OCI-LY3 (cell line): ENCODE data around the gene MED6.

Experiments used
- H2AFZ ChIP-seq: fragments of 200-600, 300-600 bp; shearing (Covaris generic); 2 replicates; pipeline ENCODE4 v1.6.0; 2014; ENCODE audit warnings: antibody characterized with exemption, low read depth, low read length
- H3K27ac ChIP-seq: fragments of 200-600, 300-600 bp; sonication (generic); 2 replicates; pipeline ENCODE4 v1.5.1; 2014; ENCODE audit warnings: mild to moderate bottlenecking, low read length, moderate library complexity, mixed read lengths
- H3K27me3 ChIP-seq: fragments of 200-600, 300-600 bp; sonication (generic); 2 replicates; pipeline ENCODE4 v1.6.1; 2014; ENCODE audit warnings: low read depth, low read length, mixed read lengths
- H3K36me3 ChIP-seq: fragments of 200-600, 300-600 bp; sonication (generic); replicated peaks from 2 replicates; pipeline ENCODE3; 2014; ENCODE audit warnings: low read depth, low read length, mixed read lengths
- H3K4me1 ChIP-seq: fragments of 300-600, 200-600 bp; sonication (generic); 2 replicates; pipeline ENCODE4 v1.6.1; 2014; ENCODE audit warnings: low read length, mixed read lengths
- H3K4me2 ChIP-seq: fragments of 200-600, 300-600 bp; sonication (generic); 2 replicates; pipeline ENCODE4 v1.6.1; 2014; ENCODE audit warnings: low read length, mixed read lengths
- H3K4me3 ChIP-seq: fragments of 300-600, 200-600 bp; sonication (generic); 2 replicates; pipeline ENCODE4 v1.5.1; 2014; ENCODE audit warnings: antibody characterized with exemption, mild to moderate bottlenecking, low read length, moderate library complexity
- H3K79me2 ChIP-seq: fragments of 300-600, 200-600 bp; shearing (Covaris generic); 2 replicates; pipeline ENCODE4 v1.6.1; 2014; ENCODE audit warnings: mild to moderate bottlenecking, low read length, mixed read lengths
- H3K9ac ChIP-seq: fragments of 300-600, 200-600 bp; shearing (Covaris generic); 2 replicates; pipeline ENCODE4 v1.6.0; 2014; ENCODE audit warnings: mild to moderate bottlenecking, low read length, moderate library complexity
- H3K9me3 ChIP-seq: fragments of 200-600, 300-600 bp; shearing (Covaris generic); 2 replicates; pipeline ENCODE4 v1.6.1; 2014; ENCODE audit warnings: low read length, mixed read lengths; ENCODE audit not compliant: insufficient read depth
- H4K20me1 ChIP-seq: fragments of 200-600, 300-600 bp; sonication (generic); 2 replicates; pipeline ENCODE4 v1.6.1; 2016; ENCODE audit warnings: low read length, mixed read lengths; ENCODE audit not compliant: insufficient read depth
- CTCF ChIP-seq: fragments of 200-600, 300-600 bp; sonication (generic); IDR thresholded peaks from 2 replicates; pipeline ENCODE4 v1.5.1; 2014; ENCODE audit warnings: antibody characterized with exemption, low read length, low read depth
- EZH2phosphoT487 ChIP-seq: fragments of 200-600 bp; shearing (Covaris generic); IDR thresholded peaks from 2 replicates; pipeline ENCODE4 v1.6.1; 2018; ENCODE audit warnings: antibody characterized with exemption, mixed run types, low read depth

Gene MED6

GRCh38 chr14:70640938-70641547 is 40.6 kb upstream of the MED6 start:
- H3K9ac ChIP-seq: peak overlapping the region; percentile 58
- H3K79me2 ChIP-seq: no peaks in the 10 kb centered on the region
- H4K20me1 ChIP-seq: no peaks in the 10 kb centered on the region
- peaks cover 18% of the 10 kb centered on the region for H3K4me1 ChIP-seq
- peaks cover 41% of the 10 kb centered on the region for H3K27me3 ChIP-seq
- H3K4me3 ChIP-seq: peak overlapping the region; percentile 92
- no peak for TF ChIP-seq CTCF
- no peak for TF ChIP-seq EZH2phosphoT487
- no peaks in the 10 kb centered on the region for H3K9me3 ChIP-seq
- no peaks in the 10 kb centered on the region for H3K36me3 ChIP-seq
- H3K4me2 ChIP-seq: peak overlapping the region; percentile 88
- H2AFZ ChIP-seq: peak overlapping the region; percentile 78
- no peak overlapping the region for H3K27ac ChIP-seq

- H3K4me1 ChIP-seq: peaks cover 18% of the 10 kb centered on the region
- no peak overlapping the region for H3K9ac ChIP-seq
- H4K20me1 ChIP-seq: no peaks in the 10 kb centered on the region
- H3K27me3 ChIP-seq: peaks cover 37% of the 10 kb centered on the region
- TF ChIP-seq EZH2phosphoT487 (no peak), CTCF (no peak)
- no peak overlapping the region for H2AFZ ChIP-seq
- H3K79me2 ChIP-seq: no peaks in the 10 kb centered on the region
- no peak overlapping the region for H3K27ac ChIP-seq
- no peaks in the 10 kb centered on the region for H3K9me3 ChIP-seq
- H3K4me2 ChIP-seq: no peak overlapping the region
- no peak overlapping the region for H3K4me3 ChIP-seq
- H3K36me3 ChIP-seq: no peaks in the 10 kb centered on the region
These were observed 38.0 kb upstream of the MED6 start for GRCh38 chr14:70638416-70638815.

GRCh38 chr14:70635971-70636595 is 35.6 kb upstream of the MED6 start:
- Histone ChIP-seq H3K4me1 (peaks cover 14% of the 10 kb centered on the region), H3K9ac (no peak overlapping the region), H3K4me2 (no peak overlapping the region), H3K4me3 (no peak overlapping the region), H3K27ac (no peak overlapping the region), H3K27me3 (peaks cover 27% of the 10 kb centered on the region), H3K79me2 (no peaks in the 10 kb centered on the region), H4K20me1 (no peaks in the 10 kb centered on the region), H3K36me3 (no peaks in the 10 kb centered on the region), H3K9me3 (no peaks in the 10 kb centered on the region), H2AFZ (no peak overlapping the region)
- no peak for TF ChIP-seq EZH2phosphoT487
- TF ChIP-seq CTCF: no peak

GRCh38 chr14:70631948-70632347 is 31.5 kb upstream of the MED6 start:
- H3K36me3 ChIP-seq: no peaks in the 10 kb centered on the region
- no peak overlapping the region for H3K9ac ChIP-seq
- TF ChIP-seq CTCF (no peak), EZH2phosphoT487 (no peak)
- peaks cover 9% of the 10 kb centered on the region; the same call in 1 of the 2 replicates for H3K27me3 ChIP-seq
- H3K4me1 ChIP-seq: no peaks in the 10 kb centered on the region
- H2AFZ ChIP-seq: no peak overlapping the region
- H3K4me2 ChIP-seq: no peak overlapping the region
- H3K9me3 ChIP-seq: peaks cover 10% of the 10 kb centered on the region; the same call in 1 of the 2 replicates
- H3K27ac ChIP-seq: no peak overlapping the region
- H3K4me3 ChIP-seq: no peak overlapping the region
- no peaks in the 10 kb centered on the region for H3K79me2 ChIP-seq
- H4K20me1 ChIP-seq: no peaks in the 10 kb centered on the region
